SK-N-SH treated with all-trans-retinoic acid at 6 μM for 48 hours (cell line): ENCODE data around the gene STK39.
A peak's percentile ranks its signal among the peaks of the same experiment; 100 is the strongest.

Source experiments
- ATAC-seq: fragments of 200-7000 bp; cut with Tn5 transposase; 3 replicates; pipeline ENCODE4 v1.9.1; 2020; ENCODE audit warnings: mild to moderate bottlenecking, moderate library complexity
- ARNTL ChIP-seq: fragments of 450-650 bp; formaldehyde crosslinking; IDR thresholded peaks from 2 replicates; pipeline ENCODE4 v1.5.0; 2020; ENCODE audit warnings: low read depth, mild to moderate bottlenecking, moderate library complexity, borderline replicate concordance
- BACH2 ChIP-seq: fragments of 250-450 bp; sonication (Bioruptor Pico); IDR thresholded peaks from 2 replicates; pipeline ENCODE4 v1.9.0; 2021; ENCODE audit warnings: mild to moderate bottlenecking, borderline replicate concordance
- CSRNP3 ChIP-seq: fragments of 250-450 bp; sonication (Bioruptor Pico); IDR thresholded peaks from 2 replicates; pipeline ENCODE4 v1.5.1; 2021; ENCODE audit warnings: mild to moderate bottlenecking, moderate library complexity
- ESRRG ChIP-seq: fragments of 250-450 bp; sonication (Bioruptor Pico); IDR thresholded peaks from 2 replicates; pipeline ENCODE4 v1.6.1; 2021; ENCODE audit warnings: mild to moderate bottlenecking
- ISL1 ChIP-seq: fragments of 250-450 bp; sonication (Bioruptor Pico); IDR thresholded peaks from 2 replicates; pipeline ENCODE4 v2.1.2; 2022; ENCODE audit warnings: mild to moderate bottlenecking, moderate library complexity
- OSR1 ChIP-seq: fragments of 250-450 bp; sonication (Bioruptor Pico); IDR thresholded peaks from 2 replicates; pipeline ENCODE4 v1.8.0; 2022; ENCODE audit warnings: moderate library complexity, mild to moderate bottlenecking, inconsistent platforms
- POU6F1 ChIP-seq: fragments of 250-450 bp; sonication (Bioruptor Pico); IDR thresholded peaks from 2 replicates; pipeline ENCODE4 v1.8.0; 2021; ENCODE audit warnings: low read depth, mild to moderate bottlenecking, moderate library complexity, borderline replicate concordance
- PPARA ChIP-seq: fragments of 250-450 bp; sonication (Bioruptor Pico); IDR thresholded peaks from 2 replicates; pipeline ENCODE4 v1.5.0; 2020; ENCODE audit warnings: mild to moderate bottlenecking, borderline replicate concordance
- RARB ChIP-seq: fragments of 250-450 bp; sonication (Bioruptor Pico); IDR thresholded peaks from 2 replicates; pipeline ENCODE4 v1.8.0; 2021; ENCODE audit warnings: mild to moderate bottlenecking, moderate library complexity
- SNAI2 ChIP-seq: fragments of 250-450 bp; sonication (Bioruptor Pico); IDR thresholded peaks from 2 replicates; pipeline ENCODE4 v1.5.0; 2020; ENCODE audit warnings: mild to moderate bottlenecking, moderate library complexity
- TCF4 ChIP-seq: fragments of 250-450 bp; sonication (Bioruptor Pico); IDR thresholded peaks from 2 replicates; pipeline ENCODE4 v1.8.0; 2021; ENCODE audit warnings: mild to moderate bottlenecking, moderate library complexity, borderline replicate concordance
- TOX ChIP-seq: fragments of 250-450 bp; sonication (Bioruptor Pico); IDR thresholded peaks from 2 replicates; pipeline ENCODE4 v1.8.0; 2021; ENCODE audit warnings: mild to moderate bottlenecking, moderate library complexity, borderline replicate concordance
- TSHZ2 ChIP-seq: fragments of 250-450 bp; sonication (Bioruptor Pico); IDR thresholded peaks from 2 replicates; pipeline ENCODE4 v1.5.0; 2020; ENCODE audit warnings: mild to moderate bottlenecking, moderate library complexity
- ZC3H10 ChIP-seq: fragments of 250-450 bp; sonication (Bioruptor Pico); IDR thresholded peaks from 2 replicates; pipeline ENCODE4 v1.5.1; 2021; ENCODE audit warnings: mild to moderate bottlenecking, moderate library complexity
- ZFP3 ChIP-seq: fragments of 250-450 bp; sonication (Bioruptor Pico); IDR thresholded peaks from 2 replicates; pipeline ENCODE4 v1.5.0; 2020; ENCODE audit warnings: mild to moderate bottlenecking, moderate library complexity
- ZNF565 ChIP-seq: fragments of 450-650 bp; formaldehyde crosslinking; conservative IDR thresholded peaks from 2 replicates; pipeline ENCODE4 v1.5.0; 2020; ENCODE audit warnings: low read depth, mild to moderate bottlenecking, moderate library complexity
- ZNF70 ChIP-seq: fragments of 450-650 bp; formaldehyde crosslinking; IDR thresholded peaks from 2 replicates; pipeline ENCODE4 v1.5.0; 2020; ENCODE audit warnings: mild to moderate bottlenecking, moderate library complexity
- ZNF8 ChIP-seq: fragments of 450-650 bp; formaldehyde crosslinking; IDR thresholded peaks from 2 replicates; pipeline ENCODE4 v1.5.0; 2020; ENCODE audit warnings: mild to moderate bottlenecking, moderate library complexity
- TF ChIP-seq, protein P1 (sequence below): fragments of 250-450 bp; sonication (Bioruptor Pico); IDR thresholded peaks from 2 replicates; pipeline ENCODE4 v1.5.1; 2020; ENCODE audit warnings: low read depth, mild to moderate bottlenecking, moderate library complexity

Gene STK39

GRCh38 chr2:168244318-168244717, 3.1 kb downstream of the STK39 start:
- TF ChIP-seq ESRRG (CRISPR knock-in tag), result no peak
- no peak for TF ChIP-seq OSR1
- no peak for TF ChIP-seq RARB
- no peak for TF ChIP-seq PPARA (CRISPR knock-in tag)
- no peak for TF ChIP-seq TSHZ2
- no peak for TF ChIP-seq ZNF565 (CRISPR knock-in tag)
- no peak for TF ChIP-seq TOX (CRISPR knock-in tag)
- TF ChIP-seq ISL1 (CRISPR knock-in tag), result no peak
- no peak for TF ChIP-seq ZNF70 (CRISPR knock-in tag)
- TF ChIP-seq, all 23 proteins: peak for 0
- ATAC-seq, result no peak

DNA sequence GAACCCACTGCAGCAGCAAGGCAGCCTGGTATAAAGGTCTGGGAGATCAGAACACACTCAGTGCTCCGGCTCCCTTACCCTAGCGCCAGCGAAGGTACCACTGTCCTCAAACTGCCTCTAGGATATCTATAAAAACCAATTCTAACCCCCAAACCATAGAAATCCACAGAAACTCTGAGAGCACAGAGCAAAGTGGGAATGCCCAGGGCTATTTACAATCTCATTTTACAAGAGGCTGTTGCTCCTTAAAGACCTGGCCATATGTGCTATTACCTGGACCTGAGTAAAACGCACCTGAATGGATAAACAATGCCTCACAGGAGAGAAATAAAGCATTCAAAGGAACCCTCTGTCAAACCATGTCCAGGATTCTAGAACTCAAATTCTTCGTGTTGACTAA, 4.3 kb downstream of the STK39 start:
- no peak for ATAC-seq
- TF ChIP-seq OSR1, result no peak
- TF ChIP-seq ZNF8 (CRISPR knock-in tag), result no peak
- no peak for TF ChIP-seq ESRRG (CRISPR knock-in tag)
- no peak for TF ChIP-seq ARNTL (CRISPR knock-in tag)
- no peak for TF ChIP-seq ZFP3
- TF ChIP-seq CSRNP3, result no peak
- no peak for TF ChIP-seq RARB
- no peak for TF ChIP-seq ZNF70 (CRISPR knock-in tag)
- TF ChIP-seq POU6F1 (CRISPR knock-in tag), result no peak
- TF ChIP-seq ZC3H10 (CRISPR knock-in tag), result no peak
- no peak for TF ChIP-seq PPARA (CRISPR knock-in tag)
- TF ChIP-seq BACH2 (CRISPR knock-in tag), result no peak
- no peak for TF ChIP-seq TSHZ2
- TF ChIP-seq, protein P1, sequence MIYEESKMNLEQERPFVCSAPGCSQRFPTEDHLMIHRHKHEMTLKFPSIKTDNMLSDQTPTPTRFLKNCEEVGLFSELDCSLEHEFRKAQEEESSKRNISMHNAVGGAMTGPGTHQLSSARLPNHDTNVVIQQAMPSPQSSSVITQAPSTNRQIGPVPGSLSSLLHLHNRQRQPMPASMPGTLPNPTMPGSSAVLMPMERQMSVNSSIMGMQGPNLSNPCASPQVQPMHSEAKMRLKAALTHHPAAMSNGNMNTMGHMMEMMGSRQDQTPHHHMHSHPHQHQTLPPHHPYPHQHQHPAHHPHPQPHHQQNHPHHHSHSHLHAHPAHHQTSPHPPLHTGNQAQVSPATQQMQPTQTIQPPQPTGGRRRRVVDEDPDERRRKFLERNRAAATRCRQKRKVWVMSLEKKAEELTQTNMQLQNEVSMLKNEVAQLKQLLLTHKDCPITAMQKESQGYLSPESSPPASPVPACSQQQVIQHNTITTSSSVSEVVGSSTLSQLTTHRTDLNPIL (CRISPR knock-in tag), result no peak

DNA sequence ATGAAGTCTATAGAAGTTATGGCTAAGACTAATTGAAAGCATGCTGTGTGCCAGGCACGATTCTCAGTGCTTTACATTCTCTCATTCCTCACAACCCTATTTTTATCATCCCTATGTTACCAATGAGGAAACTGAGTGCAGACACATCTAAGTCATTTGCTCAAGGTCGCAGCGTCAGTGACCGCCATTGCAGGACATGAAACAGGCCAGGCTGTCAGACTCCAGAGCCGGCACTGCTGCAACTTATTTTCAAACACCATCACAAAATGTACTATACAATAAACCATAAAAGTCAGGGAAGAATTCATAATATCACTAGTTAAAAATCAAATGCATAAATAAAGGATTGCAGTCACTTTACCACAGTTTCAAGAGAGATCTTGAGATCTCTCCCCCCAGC, 5.6 kb downstream of the STK39 start:
- TF ChIP-seq ZNF70 (CRISPR knock-in tag) (no peak), TSHZ2 (no peak), SNAI2 (CRISPR knock-in tag) (0 out of 2 replicates have a peak, but pooled peaks have one; percentile 10), TCF4 (CRISPR knock-in tag) (no peak), ISL1 (CRISPR knock-in tag) (no peak)

More for the DNA sequence above, 5.6 kb downstream of the STK39 start:
- ATAC-seq, result no peak
